Esophagus squamous epithelium (tissue), 5 donors: ENCODE data around the gene NRF1. TPM values are rescaled to one million over a fixed set of nuclear protein-coding genes. Genes with fewer than 3 reads are reported as not detected.

Source experiments
- DNase-seq: peaks from one replicate; lab custom pipeline; 2025; lab: John Stamatoyannopoulos, UW
- H3K27ac ChIP-seq, 4 donors: fragments of 200-600 bp; sonication (generic); one replicate each; pipeline ENCODE4 v1.5.1; 2016 to 2019; ENCODE audit warnings: mild to moderate bottlenecking in 1 of 4
- H3K27me3 ChIP-seq, 4 donors: fragments of 200-600 bp; sonication (generic); 1 replicate in 3 of 4; 2 replicates in 1 of 4; pipeline versions ENCODE4 v1.5.1 to v1.6.0; 2017 to 2021; ENCODE audit warnings: antibody characterized with exemption in 1 of 4
- H3K36me3 ChIP-seq, 3 donors: fragments of 200-600 bp; sonication (generic); one replicate each; pipeline ENCODE4 v1.5.1; 2016 to 2019
- H3K4me1 ChIP-seq, 3 donors: fragments of 200-600 bp; sonication (generic); one replicate each; pipeline ENCODE4 v1.5.1; 2017 to 2019
- H3K4me3 ChIP-seq, 4 donors: fragments of 200-600 bp; sonication (generic); 1 replicate in 3 of 4; 2 replicates in 1 of 4; pipeline ENCODE4 v1.5.1; 2016 to 2019; ENCODE audit warnings: mild to moderate bottlenecking in 2 of 4, moderate library complexity in 1 of 4
- H3K9me3 ChIP-seq, 3 donors: fragments of 200-600 bp; sonication (generic); one replicate each; pipeline ENCODE4 v1.5.1; 2016 to 2019
- CTCF ChIP-seq, 6 experiments: fragments of 450-650 bp in 4 of 6; fragments of 200-600 bp in 2 of 6; sonication (generic) in 2 of 6; IDR thresholded peaks; one replicate each; pipeline ENCODE4 v1.5.1; 2016 to 2019; ENCODE audit warnings: antibody characterized with exemption in 6 of 6, mild to moderate bottlenecking in 4 of 6, moderate library complexity in 4 of 6
- POLR2A ChIP-seq, 4 donors: fragments of 450-650 bp; IDR thresholded peaks; one replicate each; pipeline ENCODE4 v1.6.1; 2017; ENCODE audit warnings: antibody characterized with exemption in 4 of 4, mild to moderate bottlenecking in 4 of 4, moderate library complexity in 3 of 4
- WGBS, 2 donors: methylation state at CpG; one replicate each; pipeline ENCODE4 v1.1.5; 2018; 5-methylcytosine and 5-hydroxymethylcytosine counted together
- intact Hi-C: fragments of 100-400 bp; cut with DNase I; formaldehyde crosslinking; loops from one replicate; pipeline ENCODE4 v1.15.0; 2022
- total RNA-seq, 4 donors: library from RNA; depleted of rRNA; stranded (reverse); fragments of >200 nt; gene quantifications; one replicate each; pipeline ENCODE4 v1.1.0, GENCODE V29; 2016
- donor health status: DM: yes; HTN: yes; CAD: no.

The NRF1 gene
- total RNA-seq, 4 donors from 2014 or later, result 10.0 to 18.3 (median 13.3) TPM

GRCh38 chr7:129796186-129796775 lies 184.8 kb downstream of the NRF1 start:
- intact Hi-C loops, result no loop called here
- Histone ChIP-seq H3K9me3 (no peaks in the 10 kb centered on the region), H3K27me3 (peaks cover 0 to 16% (median 0%) of the 10 kb centered on the region in 4 donors), H3K27ac (no peak overlapping the region), H3K36me3 (no peaks in the 10 kb centered on the region), H3K4me3 (no peak overlapping the region), H3K4me1 (no peaks in the 10 kb centered on the region)
- no peak for TF ChIP-seq POLR2A (IDR thresholded peaks at IDR 0.05)
- no peak for TF ChIP-seq CTCF (IDR thresholded peaks at IDR 0.05)
- 80 to 82% methylated on average over 2 to 8 of the region's 9 CpGs for WGBS, 2 donors
- DNase-seq, result no peak

GRCh38 chr7:129797214-129797789 lies 185.8 kb downstream of the NRF1 start:
- H3K27me3 ChIP-seq, result peaks cover 0 to 8% (median 0%) of the 10 kb centered on the region in 4 donors
- intact Hi-C loops, result no loop called here
- 53 to 69% methylated on average over 5 to 7 of the region's 7 CpGs for WGBS, 2 donors
- H3K4me3 ChIP-seq, result no peak overlapping the region
- H3K4me1 ChIP-seq, result no peaks in the 10 kb centered on the region
- no peak for TF ChIP-seq POLR2A (IDR thresholded peaks at IDR 0.05)
- TF ChIP-seq CTCF (IDR thresholded peaks at IDR 0.05), result no peak
- no peaks in the 10 kb centered on the region for H3K36me3 ChIP-seq
- H3K27ac ChIP-seq, result peak overlapping the region in 1 of 4 donors; percentile 33
- no peaks in the 10 kb centered on the region for H3K9me3 ChIP-seq
- DNase-seq, result no peak

- Histone ChIP-seq H3K4me1 (no peaks in the 10 kb centered on the region), H3K27ac (peak overlapping the region in 2 of 4 donors; percentile 28 to 29), H3K36me3 (no peaks in the 10 kb centered on the region), H3K4me3 (no peak overlapping the region), H3K9me3 (no peaks in the 10 kb centered on the region), H3K27me3 (peaks cover 0 to 8% (median 0%) of the 10 kb centered on the region in 4 donors)
- no peak for DNase-seq
- intact Hi-C loops, result no loop called here
- TF ChIP-seq POLR2A (IDR thresholded peaks at IDR 0.05) (no peak), CTCF (IDR thresholded peaks at IDR 0.05) (no peak)
- 90 to 97% methylated on average over 5 to 9 of the region's 16 CpGs for whole genome bisulfite sequencing, 2 donors
Observed at GRCh38 chr7:129798616-129799349, 187.3 kb downstream of the NRF1 start.

GRCh38 chr7:129799350-129799955 lies 187.9 kb downstream of the NRF1 start:
- peaks cover 0 to 8% (median 0%) of the 10 kb centered on the region in 4 donors for H3K27me3 ChIP-seq
- no peak for TF ChIP-seq POLR2A (IDR thresholded peaks at IDR 0.05)
- no peak for TF ChIP-seq CTCF (IDR thresholded peaks at IDR 0.05)
- intact Hi-C loops, result no loop called here

More at GRCh38 chr7:129799350-129799955, 187.9 kb downstream of the NRF1 start:
- no peak overlapping the region for H3K27ac ChIP-seq
- H3K36me3 ChIP-seq, result no peaks in the 10 kb centered on the region
- DNase-seq, result no peak
- H3K9me3 ChIP-seq, result no peaks in the 10 kb centered on the region
- H3K4me1 ChIP-seq, result no peaks in the 10 kb centered on the region
- no peak overlapping the region for H3K4me3 ChIP-seq
- 62 to 100% methylated on average over 1 to 2 of the region's 13 CpGs for WGBS, 2 donors
